HTR-8/SVneo (cell line): ENCODE results near the gene BBS2.
A peak's percentile ranks its signal among the peaks of the same experiment; 100 is the strongest.

Experiments used
- DNase-seq: peaks from one replicate; pipeline ENCODE4 v3.0.0; 2011; ENCODE audit warnings: low spot score, mixed read lengths; ENCODE audit not compliant: insufficient read length
- FAIRE-seq: peaks from 2 replicates; lab custom pipeline; 2011; peaks lifted over from hg19 to GRCh38; lab: Jason Lieb, UNC

BBS2 gene

GRCh38 chr16:56519459-56520250 is at the start of gene BBS2:
TSS of gene BBS2 (minus strand) at chr16:56520024. CDS start at chr16:56519862, 162 bp downstream.
- peak; percentile 93 for DNase-seq
- FAIRE-seq, result peak; percentile 83

- FAIRE-seq, result no peak
- no peak for DNase-seq
Measured at GRCh38 chr16:56564793-56565477, 45.1 kb upstream of the BBS2 start, which contains the start of gene MT4. TSS of gene MT4 (plus strand) at chr16:56565073. CDS start at chr16:56565129, 56 bp downstream.

- no peak for DNase-seq
- no peak for FAIRE-seq
Measured at GRCh38 chr16:56561126-56561525, 41.3 kb upstream of the BBS2 start.

- DNase-seq (no peak), FAIRE-seq (no peak)
Measured at GRCh38 chr16:56560447-56560846, 40.6 kb upstream of the BBS2 start.

GRCh38 chr16:56559109-56559508 is 39.3 kb upstream of the BBS2 start:
- FAIRE-seq, result no peak
- DNase-seq, result no peak

- peak; percentile 20 for FAIRE-seq
- peak; percentile 46 for DNase-seq
Measured at GRCh38 chr16:56558024-56558747, 38.4 kb upstream of the BBS2 start.

GRCh38 chr16:56554441-56554840 is 34.6 kb upstream of the BBS2 start:
- FAIRE-seq, result no peak
- no peak for DNase-seq

GRCh38 chr16:56551796-56552738 is 32.2 kb upstream of the BBS2 start:
- DNase-seq (no peak), FAIRE-seq (no peak)

GRCh38 chr16:56549744-56550385 is 30.0 kb upstream of the BBS2 start:
- no peak for DNase-seq
- FAIRE-seq, result no peak

GRCh38 chr16:56549161-56549560 is 29.3 kb upstream of the BBS2 start:
- FAIRE-seq, result no peak
- DNase-seq, result no peak

- FAIRE-seq, result no peak
Measured at GRCh38 chr16:56547949-56548567, 28.2 kb upstream of the BBS2 start.

GRCh38 chr16:56547120-56547948 is 27.5 kb upstream of the BBS2 start:
- DNase-seq (peak; percentile 80), FAIRE-seq (peak; percentile 42)

More at GRCh38 chr16:56547949-56548567, 28.2 kb upstream of the BBS2 start:
- DNase-seq, result no peak

- DNase-seq (no peak), FAIRE-seq (no peak)
Measured at GRCh38 chr16:56542039-56542438, 22.2 kb upstream of the BBS2 start.

GRCh38 chr16:56539656-56540055 is 19.8 kb upstream of the BBS2 start:
- no peak for DNase-seq
- FAIRE-seq, result no peak

- DNase-seq (no peak), FAIRE-seq (no peak)
Measured at GRCh38 chr16:56538331-56538730, 18.5 kb upstream of the BBS2 start.

- FAIRE-seq (no peak), DNase-seq (no peak)
Measured at GRCh38 chr16:56534847-56535383, 15.1 kb upstream of the BBS2 start.

- DNase-seq (no peak), FAIRE-seq (peak; percentile 4)
Measured at GRCh38 chr16:56532714-56533113, 12.9 kb upstream of the BBS2 start.

- peak; percentile 54 for DNase-seq
- no peak for FAIRE-seq
Measured at GRCh38 chr16:56530872-56531271, 11.0 kb upstream of the BBS2 start.
